ENCODE results near the gene RSRC2.

DNA sequence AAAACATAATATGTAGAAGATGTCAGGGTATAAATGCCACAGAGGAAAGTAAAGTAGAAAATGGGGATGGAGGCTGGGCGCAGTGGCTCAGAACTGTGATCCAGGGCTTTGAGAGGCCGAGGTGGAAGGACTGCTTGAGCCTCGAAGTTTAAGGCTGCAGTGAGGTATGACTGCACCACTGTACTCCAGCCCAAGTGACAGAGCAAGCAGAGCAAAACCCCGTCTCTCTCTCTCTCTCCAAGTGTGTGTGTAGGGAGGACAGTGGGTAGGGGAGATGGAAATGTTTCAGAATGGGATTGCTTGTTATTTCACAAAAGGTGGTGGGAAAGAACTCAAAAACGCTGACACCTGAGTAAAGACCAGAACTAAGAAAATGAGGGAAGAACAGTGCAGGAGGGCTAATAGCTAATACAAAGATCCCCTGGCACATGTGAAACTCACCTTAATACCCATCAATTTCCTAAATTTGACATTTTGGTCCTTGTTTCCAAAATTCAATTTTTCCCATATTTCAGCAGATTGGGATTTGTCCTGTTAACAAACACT is 20.3 kb downstream of the RSRC2 start:
- TF ChIP-seq, protein P1, sequence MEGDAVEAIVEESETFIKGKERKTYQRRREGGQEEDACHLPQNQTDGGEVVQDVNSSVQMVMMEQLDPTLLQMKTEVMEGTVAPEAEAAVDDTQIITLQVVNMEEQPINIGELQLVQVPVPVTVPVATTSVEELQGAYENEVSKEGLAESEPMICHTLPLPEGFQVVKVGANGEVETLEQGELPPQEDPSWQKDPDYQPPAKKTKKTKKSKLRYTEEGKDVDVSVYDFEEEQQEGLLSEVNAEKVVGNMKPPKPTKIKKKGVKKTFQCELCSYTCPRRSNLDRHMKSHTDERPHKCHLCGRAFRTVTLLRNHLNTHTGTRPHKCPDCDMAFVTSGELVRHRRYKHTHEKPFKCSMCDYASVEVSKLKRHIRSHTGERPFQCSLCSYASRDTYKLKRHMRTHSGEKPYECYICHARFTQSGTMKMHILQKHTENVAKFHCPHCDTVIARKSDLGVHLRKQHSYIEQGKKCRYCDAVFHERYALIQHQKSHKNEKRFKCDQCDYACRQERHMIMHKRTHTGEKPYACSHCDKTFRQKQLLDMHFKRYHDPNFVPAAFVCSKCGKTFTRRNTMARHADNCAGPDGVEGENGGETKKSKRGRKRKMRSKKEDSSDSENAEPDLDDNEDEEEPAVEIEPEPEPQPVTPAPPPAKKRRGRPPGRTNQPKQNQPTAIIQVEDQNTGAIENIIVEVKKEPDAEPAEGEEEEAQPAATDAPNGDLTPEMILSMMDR (IDR thresholded peaks at IDR 0.05; ENCODE audit: low read depth, low read length, poor library complexity, severe bottlenecking) = no peak
- TF ChIP-seq EZH2phosphoT487 (IDR thresholded peaks at IDR 0.05; ENCODE audit: borderline replicate concordance, low read length) = no peak

All from DOHH2 (cell line).